Measurements from ENCODE around the gene TEAD3. TPM values are rescaled to one million over a fixed set of nuclear protein-coding genes. Genes with fewer than 3 reads are reported as not detected.
A peak's percentile ranks its signal among the peaks of the same experiment; 100 is the strongest.

TEAD3 gene
- total RNA-seq, 2 experiments from 2014 or later = not detected

GRCh38 chr6:35522151-35522550, 25.3 kb upstream of the TEAD3 start:
- no peaks in the 10 kb centered on the region for H3K9me2 ChIP-seq (ENCODE audit: insufficient read depth, low read length)
- no peaks in the 10 kb centered on the region for H3K79me2 ChIP-seq (ENCODE audit: insufficient read depth, low read depth, low read length)
- BruUV-seq (replicated peaks) = no TSS peak
- TF ChIP-seq, protein P1, sequence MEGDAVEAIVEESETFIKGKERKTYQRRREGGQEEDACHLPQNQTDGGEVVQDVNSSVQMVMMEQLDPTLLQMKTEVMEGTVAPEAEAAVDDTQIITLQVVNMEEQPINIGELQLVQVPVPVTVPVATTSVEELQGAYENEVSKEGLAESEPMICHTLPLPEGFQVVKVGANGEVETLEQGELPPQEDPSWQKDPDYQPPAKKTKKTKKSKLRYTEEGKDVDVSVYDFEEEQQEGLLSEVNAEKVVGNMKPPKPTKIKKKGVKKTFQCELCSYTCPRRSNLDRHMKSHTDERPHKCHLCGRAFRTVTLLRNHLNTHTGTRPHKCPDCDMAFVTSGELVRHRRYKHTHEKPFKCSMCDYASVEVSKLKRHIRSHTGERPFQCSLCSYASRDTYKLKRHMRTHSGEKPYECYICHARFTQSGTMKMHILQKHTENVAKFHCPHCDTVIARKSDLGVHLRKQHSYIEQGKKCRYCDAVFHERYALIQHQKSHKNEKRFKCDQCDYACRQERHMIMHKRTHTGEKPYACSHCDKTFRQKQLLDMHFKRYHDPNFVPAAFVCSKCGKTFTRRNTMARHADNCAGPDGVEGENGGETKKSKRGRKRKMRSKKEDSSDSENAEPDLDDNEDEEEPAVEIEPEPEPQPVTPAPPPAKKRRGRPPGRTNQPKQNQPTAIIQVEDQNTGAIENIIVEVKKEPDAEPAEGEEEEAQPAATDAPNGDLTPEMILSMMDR (conservative IDR thresholded peaks at IDR 0.05; ENCODE audit: low read length) = no peak
- TF ChIP-seq EZH2phosphoT487 (IDR thresholded peaks at IDR 0.05; ENCODE audit: borderline replicate concordance, low read depth, low read length) = no peak
- H3K4me2 ChIP-seq (ENCODE audit: low read length) = no peak overlapping the region
- H3K9me3 ChIP-seq (ENCODE audit: low read length) = no peaks in the 10 kb centered on the region
- no peaks in the 10 kb centered on the region for H3K36me3 ChIP-seq (ENCODE audit: insufficient read depth, low read length)
- ChIA-PET POLR2A (interaction anchor here (0.6 to 0.7 kb wide), 2 partner anchors 67 to 212 kb away, joined by 3 to 5 read pairs; no protein-coding TSS in a partner anchor), CTCF (ENCODE audit: unreplicated experiment) (interaction anchor here (0.5 to 1.4 kb wide), 27 partner anchors 13 to 1259 kb away, joined by 3 to 12 read pairs (median 5); partner anchors contain the start of gene DEF6)
- no peak for DNase-seq (ENCODE audit: low spot score)
- no peaks in the 10 kb centered on the region for H4K20me1 ChIP-seq (ENCODE audit: insufficient read depth, low read length)
- intact Hi-C loops (cut with micrococcal nuclease; ENCODE audit: unreplicated experiment) = loop anchor here (1.0 to 5.0 kb wide), 3 partner anchors 215 to 435 kb away; partner anchors contain the start of gene ARMC12
- H3K4me3 ChIP-seq (ENCODE audit: low read depth, low read length, poor library complexity, severe bottlenecking) = no peak overlapping the region
- peak overlapping the region; percentile 54; the same call in 1 of the 2 replicates for H2AFZ ChIP-seq (ENCODE audit: low read length)
- no peaks in the 10 kb centered on the region for H3K4me1 ChIP-seq (ENCODE audit: insufficient read depth, low read length, poor library complexity, severe bottlenecking)
- H3K27ac ChIP-seq (ENCODE audit: low read depth, low read length, poor library complexity, severe bottlenecking) = no peak overlapping the region

GRCh38 chr6:35521235-35521634, 24.4 kb upstream of the TEAD3 start:
- no peaks in the 10 kb centered on the region for H4K20me1 ChIP-seq (ENCODE audit: insufficient read depth, low read length)
- H2AFZ ChIP-seq (ENCODE audit: low read length) = no peak overlapping the region
- no peak overlapping the region for H3K4me2 ChIP-seq (ENCODE audit: low read length)
- H3K4me3 ChIP-seq (ENCODE audit: low read depth, low read length, poor library complexity, severe bottlenecking) = no peak overlapping the region
- no peak for DNase-seq (ENCODE audit: low spot score)
- ChIA-PET POLR2A (no interaction called here), CTCF (ENCODE audit: unreplicated experiment) (no interaction called here)
- H3K4me1 ChIP-seq (ENCODE audit: insufficient read depth, low read length, poor library complexity, severe bottlenecking) = no peaks in the 10 kb centered on the region
- no peaks in the 10 kb centered on the region for H3K9me2 ChIP-seq (ENCODE audit: insufficient read depth, low read length)
- H3K27ac ChIP-seq (ENCODE audit: low read depth, low read length, poor library complexity, severe bottlenecking) = no peak overlapping the region
- no TSS peak for BruUV-seq (replicated peaks)
- no peaks in the 10 kb centered on the region for H3K36me3 ChIP-seq (ENCODE audit: insufficient read depth, low read length)
- H3K9me3 ChIP-seq (ENCODE audit: low read length) = no peaks in the 10 kb centered on the region
- intact Hi-C loops (cut with micrococcal nuclease; ENCODE audit: unreplicated experiment) = loop anchor here (5.0 kb wide), 2 partner anchors 236 to 436 kb away; no protein-coding TSS in a partner anchor
- no peak for TF ChIP-seq EZH2phosphoT487 (IDR thresholded peaks at IDR 0.05; ENCODE audit: borderline replicate concordance, low read depth, low read length)
- TF ChIP-seq, protein P1 (conservative IDR thresholded peaks at IDR 0.05; ENCODE audit: low read length) = no peak
- H3K79me2 ChIP-seq (ENCODE audit: insufficient read depth, low read depth, low read length) = no peaks in the 10 kb centered on the region

DNA sequence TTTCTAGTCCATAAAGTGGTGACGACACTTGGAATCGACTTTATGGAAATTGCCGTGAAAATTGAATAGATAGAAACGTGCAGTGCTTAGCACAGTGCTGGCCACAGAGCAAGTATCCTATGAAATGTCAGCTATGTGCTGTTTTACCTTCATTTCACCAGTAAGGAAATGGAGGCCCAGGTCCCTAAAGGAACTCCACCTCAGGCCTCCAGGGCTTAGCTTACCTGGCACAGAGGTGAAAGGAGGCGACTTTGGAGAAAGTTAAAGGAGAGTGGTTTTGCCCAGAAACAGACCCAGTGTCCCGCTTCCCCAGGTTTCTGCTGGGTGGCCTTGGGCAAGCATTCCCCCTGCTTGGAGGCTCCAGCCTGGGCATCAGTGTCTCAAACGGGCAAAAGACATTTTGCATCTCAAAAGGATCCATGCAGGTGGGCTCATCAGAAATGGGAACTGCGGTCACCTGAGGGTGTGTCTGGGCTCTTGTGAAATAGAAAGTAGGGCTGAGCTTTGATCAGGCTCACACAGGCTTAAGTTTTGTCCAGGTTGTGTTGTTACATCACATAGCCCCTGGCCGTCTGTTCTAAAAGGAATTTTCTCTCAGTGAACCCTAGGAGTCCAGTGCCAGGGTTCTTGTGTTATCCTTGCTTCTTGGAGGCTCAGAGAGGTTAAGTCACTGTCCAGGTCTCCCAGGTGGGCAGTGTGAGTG, 22.6 kb upstream of the TEAD3 start:
- BruUV-seq (replicated peaks) = no TSS peak
- H3K36me3 ChIP-seq (ENCODE audit: insufficient read depth, low read length) = no peaks in the 10 kb centered on the region
- no peaks in the 10 kb centered on the region for H4K20me1 ChIP-seq (ENCODE audit: insufficient read depth, low read length)
- no peaks in the 10 kb centered on the region for H3K9me3 ChIP-seq (ENCODE audit: low read length)
- ChIA-PET POLR2A (no interaction called here), CTCF (ENCODE audit: unreplicated experiment) (no interaction called here)
- intact Hi-C loops (cut with micrococcal nuclease; ENCODE audit: unreplicated experiment) = loop anchor here (5.0 kb wide), 2 partner anchors 238 to 438 kb away; no protein-coding TSS in a partner anchor
- TF ChIP-seq EZH2phosphoT487 (IDR thresholded peaks at IDR 0.05; ENCODE audit: borderline replicate concordance, low read depth, low read length) = no peak
- TF ChIP-seq, protein P1 (conservative IDR thresholded peaks at IDR 0.05; ENCODE audit: low read length) = no peak
- H3K79me2 ChIP-seq (ENCODE audit: insufficient read depth, low read depth, low read length) = no peaks in the 10 kb centered on the region
- no peak overlapping the region for H3K4me3 ChIP-seq (ENCODE audit: low read depth, low read length, poor library complexity, severe bottlenecking)
- no peak overlapping the region for H3K4me2 ChIP-seq (ENCODE audit: low read length)
- no peak for DNase-seq (ENCODE audit: low spot score)
- H3K9me2 ChIP-seq (ENCODE audit: insufficient read depth, low read length) = no peaks in the 10 kb centered on the region
- no peak overlapping the region for H2AFZ ChIP-seq (ENCODE audit: low read length)
- no peaks in the 10 kb centered on the region for H3K4me1 ChIP-seq (ENCODE audit: insufficient read depth, low read length, poor library complexity, severe bottlenecking)
- no peak overlapping the region for H3K27ac ChIP-seq (ENCODE audit: low read depth, low read length, poor library complexity, severe bottlenecking)
